Osteocyte (in vitro differentiated cells): ENCODE data around the gene KCNH1. TPM values are rescaled to one million over a fixed set of nuclear protein-coding genes. Genes with fewer than 3 reads are reported as not detected.
A peak's percentile ranks its signal among the peaks of the same experiment; 100 is the strongest.

Source experiments
- DNase-seq: peaks from one replicate; pipeline ENCODE4 v3.0.0; 2021; ENCODE audit warnings: mixed read lengths; ENCODE audit not compliant: unreplicated experiment; ENCODE audit errors: extremely low spot score
- H3K27ac Mint-ChIP-seq: one replicate; pipeline ENCODE4 v1.8.0; 2021; ENCODE audit warnings: mild to moderate bottlenecking, mixed read lengths; ENCODE audit not compliant: unreplicated experiment
- H3K27me3 Mint-ChIP-seq: one replicate; pipeline ENCODE4 v1.8.0; 2021; ENCODE audit warnings: mixed read lengths; ENCODE audit not compliant: unreplicated experiment
- H3K36me3 Mint-ChIP-seq: one replicate; pipeline ENCODE4 v1.8.0; 2021; ENCODE audit warnings: mixed read lengths; ENCODE audit not compliant: unreplicated experiment
- H3K4me1 Mint-ChIP-seq: one replicate; pipeline ENCODE4 v1.8.0; 2021; ENCODE audit warnings: mixed read lengths; ENCODE audit not compliant: unreplicated experiment
- H3K4me3 Mint-ChIP-seq: one replicate; pipeline ENCODE4 v1.8.0; 2021; ENCODE audit warnings: mild to moderate bottlenecking, moderate library complexity, mixed read lengths; ENCODE audit not compliant: unreplicated experiment
- H3K9me3 Mint-ChIP-seq: one replicate; pipeline ENCODE4 v1.8.0; 2021; ENCODE audit warnings: mixed read lengths; ENCODE audit not compliant: unreplicated experiment
- total RNA-seq: library from RNA; stranded (reverse); gene quantifications from 2 replicates; pipeline ENCODE4 v1.2.1, GENCODE V29; 2021
- TF ChIP-seq, protein P1 (sequence below): fragments of 200-600 bp; sonication (generic); IDR thresholded peaks from 2 replicates; pipeline ENCODE4 v1.5.0; 2021; ENCODE audit warnings: antibody characterized with exemption, mild to moderate bottlenecking, moderate library complexity

KCNH1 gene
- total RNA-seq, 1 donor from 2014 or later = 7.3 TPM

- no peak overlapping the region for H3K27ac Mint-ChIP-seq
- peaks cover 21% of the 10 kb centered on the region for H3K9me3 Mint-ChIP-seq
- no peaks in the 10 kb centered on the region for H3K27me3 Mint-ChIP-seq
- peaks cover 2% of the 10 kb centered on the region for H3K4me1 Mint-ChIP-seq
- peaks cover 8% of the 10 kb centered on the region for H3K36me3 Mint-ChIP-seq
- H3K4me3 Mint-ChIP-seq = no peak overlapping the region
- TF ChIP-seq, protein P1, sequence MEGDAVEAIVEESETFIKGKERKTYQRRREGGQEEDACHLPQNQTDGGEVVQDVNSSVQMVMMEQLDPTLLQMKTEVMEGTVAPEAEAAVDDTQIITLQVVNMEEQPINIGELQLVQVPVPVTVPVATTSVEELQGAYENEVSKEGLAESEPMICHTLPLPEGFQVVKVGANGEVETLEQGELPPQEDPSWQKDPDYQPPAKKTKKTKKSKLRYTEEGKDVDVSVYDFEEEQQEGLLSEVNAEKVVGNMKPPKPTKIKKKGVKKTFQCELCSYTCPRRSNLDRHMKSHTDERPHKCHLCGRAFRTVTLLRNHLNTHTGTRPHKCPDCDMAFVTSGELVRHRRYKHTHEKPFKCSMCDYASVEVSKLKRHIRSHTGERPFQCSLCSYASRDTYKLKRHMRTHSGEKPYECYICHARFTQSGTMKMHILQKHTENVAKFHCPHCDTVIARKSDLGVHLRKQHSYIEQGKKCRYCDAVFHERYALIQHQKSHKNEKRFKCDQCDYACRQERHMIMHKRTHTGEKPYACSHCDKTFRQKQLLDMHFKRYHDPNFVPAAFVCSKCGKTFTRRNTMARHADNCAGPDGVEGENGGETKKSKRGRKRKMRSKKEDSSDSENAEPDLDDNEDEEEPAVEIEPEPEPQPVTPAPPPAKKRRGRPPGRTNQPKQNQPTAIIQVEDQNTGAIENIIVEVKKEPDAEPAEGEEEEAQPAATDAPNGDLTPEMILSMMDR = no peak
- no peak for DNase-seq
Observed at GRCh38 chr1:210898473-210898872, 235.5 kb downstream of the KCNH1 start.

DNA sequence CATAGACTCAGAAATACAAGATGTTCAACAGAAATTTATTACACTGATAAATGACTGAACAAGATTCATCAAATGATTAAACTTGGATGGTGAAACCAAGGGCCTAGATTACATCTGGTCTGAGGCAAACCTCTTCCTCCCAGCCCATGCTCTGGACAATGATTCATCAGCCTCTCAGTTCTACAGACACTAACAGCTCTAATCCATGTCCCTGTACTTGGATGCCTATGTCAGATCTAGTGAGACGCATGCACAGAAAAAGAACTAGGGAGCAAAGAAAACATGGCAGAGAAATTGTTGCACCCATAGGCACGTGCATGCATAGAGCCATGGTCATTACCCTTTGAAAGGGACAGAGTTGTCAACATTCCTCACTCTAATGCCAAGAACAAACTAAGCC is 250.1 kb downstream of the KCNH1 start:
- TF ChIP-seq, protein P1 = no peak
- Mint-ChIP-seq H3K4me1 (peaks cover 23% of the 10 kb centered on the region), H3K4me3 (no peak overlapping the region), H3K9me3 (peaks cover 8% of the 10 kb centered on the region), H3K27me3 (no peaks in the 10 kb centered on the region), H3K36me3 (no peaks in the 10 kb centered on the region), H3K27ac (peak overlapping the region; percentile 92)
- DNase-seq = no peak

DNA sequence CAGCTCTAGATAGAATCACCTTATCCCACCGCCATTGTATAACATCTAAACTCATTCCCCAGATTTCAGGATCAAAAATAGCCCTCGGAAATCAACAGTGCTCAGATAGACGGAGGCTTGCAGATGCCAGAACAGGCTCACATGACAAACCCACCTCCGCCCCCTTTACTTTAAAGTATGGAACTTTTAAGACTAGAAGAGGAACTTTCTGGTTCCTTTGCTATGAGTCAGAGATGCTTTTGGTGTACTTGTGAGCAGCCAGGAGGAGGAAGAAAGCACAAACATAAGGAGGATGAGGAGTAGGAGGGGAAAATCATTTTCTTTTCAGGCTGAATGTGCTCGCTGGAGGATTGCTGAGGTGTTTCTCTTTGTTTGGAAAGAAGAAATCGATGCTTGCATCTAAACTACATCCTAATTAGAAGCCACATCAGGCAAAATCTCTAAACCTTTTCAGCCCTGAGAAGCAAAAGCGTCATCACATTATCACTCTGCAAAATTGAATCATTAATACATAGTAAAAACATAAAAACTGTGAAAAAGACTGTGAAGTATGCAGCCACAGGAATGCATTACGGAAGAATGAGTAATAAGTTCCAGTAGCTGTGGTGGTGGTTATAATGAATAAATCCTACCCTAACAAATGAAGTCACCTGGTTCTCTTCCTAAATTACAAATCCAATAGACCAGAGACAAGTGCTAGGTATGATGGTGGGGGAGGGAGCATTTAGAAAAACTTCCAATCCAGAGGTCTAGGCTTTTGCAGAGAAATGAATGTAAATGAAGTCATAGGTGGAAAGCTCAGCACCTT is 251.3 kb downstream of the KCNH1 start:
- peaks cover 5% of the 10 kb centered on the region for H3K36me3 Mint-ChIP-seq
- H3K27ac Mint-ChIP-seq = peak overlapping the region; percentile 92
- DNase-seq = no peak
- TF ChIP-seq, protein P1 = no peak
- no peaks in the 10 kb centered on the region for H3K27me3 Mint-ChIP-seq
- peaks cover 18% of the 10 kb centered on the region for H3K9me3 Mint-ChIP-seq
- peak overlapping the region; percentile 68 for H3K4me3 Mint-ChIP-seq
- peaks cover 23% of the 10 kb centered on the region for H3K4me1 Mint-ChIP-seq

DNA sequence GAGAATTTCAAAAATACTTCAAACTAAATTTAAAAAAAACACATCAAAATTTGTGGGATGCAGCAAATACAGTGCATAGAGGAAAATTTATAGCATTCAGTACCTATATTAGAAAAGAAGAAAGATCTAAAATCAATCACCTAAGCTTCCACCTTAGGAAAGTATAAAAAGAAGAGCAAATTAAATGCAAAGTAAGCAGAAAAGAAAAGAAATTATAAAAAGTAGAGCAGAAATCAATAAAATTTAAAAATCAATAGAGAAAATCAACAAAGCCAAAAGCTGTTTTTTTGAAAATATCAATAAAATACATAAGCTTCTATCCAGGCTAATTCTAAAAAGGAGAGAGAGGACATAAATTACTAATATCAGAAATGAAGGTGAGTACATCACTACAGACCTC is 255.4 kb downstream of the KCNH1 start:
- peaks cover 16% of the 10 kb centered on the region for H3K9me3 Mint-ChIP-seq
- no peak overlapping the region for H3K4me3 Mint-ChIP-seq
- TF ChIP-seq, protein P1 = no peak
- no peaks in the 10 kb centered on the region for H3K27me3 Mint-ChIP-seq
- H3K4me1 Mint-ChIP-seq = peaks cover 29% of the 10 kb centered on the region
- H3K27ac Mint-ChIP-seq = no peak overlapping the region
- no peak for DNase-seq
- peaks cover 5% of the 10 kb centered on the region for H3K36me3 Mint-ChIP-seq

GRCh38 chr1:210876275-210876674 is 257.7 kb downstream of the KCNH1 start:
- Mint-ChIP-seq H3K4me1 (peaks cover 10% of the 10 kb centered on the region), H3K27ac (no peak overlapping the region), H3K4me3 (no peak overlapping the region), H3K27me3 (no peaks in the 10 kb centered on the region), H3K9me3 (peaks cover 22% of the 10 kb centered on the region), H3K36me3 (peaks cover 5% of the 10 kb centered on the region)
- TF ChIP-seq, protein P1 = no peak
- DNase-seq = no peak
